Stomach (tissue), 9 donors: ENCODE data around the gene RCAN2. TPM values are rescaled to one million over a fixed set of nuclear protein-coding genes. Genes with fewer than 3 reads are reported as not detected.

Experiments used
- DNase-seq, 2 donors: peaks; one replicate each; pipeline versions ENCODE4 v3.0.0 to v3.0.0-alpha.2; 2013 to 2019
- H3K27ac ChIP-seq, 5 donors: fragments of 200-600 bp in 4 of 5; sonication (generic) in 4 of 5; one replicate each; pipeline ENCODE4 v1.5.1; 2013 to 2019; ENCODE audit warnings: mild to moderate bottlenecking in 1 of 5, moderate library complexity in 1 of 5
- H3K27me3 ChIP-seq, 3 donors: fragments of 200-600 bp; sonication (generic); one replicate each; pipeline ENCODE4 v1.5.1; 2017 to 2019; ENCODE audit warnings: mixed run types in 1 of 3
- H3K36me3 ChIP-seq, 4 donors: fragments of 200-600 bp; sonication (generic); 1 replicate in 3 of 4; 2 replicates in 1 of 4; pipeline ENCODE4 v1.5.1; 2016 to 2019
- H3K4me1 ChIP-seq, 4 donors: fragments of 200-600 bp; sonication (generic); one replicate each; pipeline ENCODE4 v1.5.1; 2016 to 2019
- H3K4me3 ChIP-seq, 4 donors: fragments of 200-600 bp; sonication (generic) in 3 of 4; one replicate each; pipeline ENCODE4 v1.5.1; 2016 to 2019; ENCODE audit warnings: mild to moderate bottlenecking in 1 of 4
- H3K9me3 ChIP-seq, 4 donors: fragments of 200-600 bp; sonication (generic); one replicate each; pipeline ENCODE4 v1.5.1; 2016 to 2019
- EP300 ChIP-seq: sonication (generic); formaldehyde crosslinking; IDR thresholded peaks from one replicate; pipeline ENCODE4 v1.6.1; 2017; ENCODE audit warnings: antibody characterized with exemption
- POLR2A ChIP-seq, 4 donors: fragments of 450-650 bp; IDR thresholded peaks; one replicate each; pipeline ENCODE4 v1.6.1; 2016; ENCODE audit warnings: antibody characterized with exemption in 4 of 4, control low read depth in 2 of 4, mild to moderate bottlenecking in 1 of 4, moderate library complexity in 1 of 4
- POLR2AphosphoS5 ChIP-seq, 3 donors: sonication (generic); formaldehyde crosslinking; IDR thresholded peaks; one replicate each; pipeline ENCODE4 v1.6.1; 2016; ENCODE audit warnings: antibody characterized with exemption in 3 of 3
- WGBS, 5 donors: extraction: QIAGEN DNeasy Blood & Tissue Kit in 3 of 5; methylation state at CpG; one replicate each; pipeline versions ENCODE4 v1.1.5 to v1.1.7; 2013 to 2018; 5-methylcytosine and 5-hydroxymethylcytosine counted together
- intact Hi-C: fragments of 100-400 bp; cut with DNase I; formaldehyde crosslinking; loops from one replicate; pipeline ENCODE4 v1.15.1; 2023; ENCODE audit warnings: low total_unique reads
- polyA plus RNA-seq, 3 donors: library from polyadenylated mRNA; stranded (reverse); fragments of 200-250 nt; gene quantifications; one replicate each; pipeline ENCODE4 v1.2.3, GENCODE V29; 2013
- total RNA-seq, 5 donors: library from RNA; depleted of rRNA; stranded (reverse); fragments of >200 nt; gene quantifications; one replicate each; pipeline versions ENCODE4 v1.1.0 to v1.2.3, GENCODE V29; 2014 to 2016
- TF ChIP-seq, protein P1 (sequence below), 7 experiments: fragments of 450-650 bp in 4 of 7; fragments of 200-600 bp in 3 of 7; sonication (generic) in 3 of 7; IDR thresholded peaks; one replicate each; pipeline ENCODE4 v1.5.1; 2016 to 2019; ENCODE audit warnings: antibody characterized with exemption in 7 of 7, control low read depth in 2 of 7, mild to moderate bottlenecking in 1 of 7
- donor health status: healthy with polysubstance abuse.
- donor health status: Bipolar disorder and iron deficiency.
- donor health status: healthy.

RCAN2 gene
- total and polyA plus RNA-seq, 8 donors, result 7.2 to 69.2 (median 21.4) TPM

DNA sequence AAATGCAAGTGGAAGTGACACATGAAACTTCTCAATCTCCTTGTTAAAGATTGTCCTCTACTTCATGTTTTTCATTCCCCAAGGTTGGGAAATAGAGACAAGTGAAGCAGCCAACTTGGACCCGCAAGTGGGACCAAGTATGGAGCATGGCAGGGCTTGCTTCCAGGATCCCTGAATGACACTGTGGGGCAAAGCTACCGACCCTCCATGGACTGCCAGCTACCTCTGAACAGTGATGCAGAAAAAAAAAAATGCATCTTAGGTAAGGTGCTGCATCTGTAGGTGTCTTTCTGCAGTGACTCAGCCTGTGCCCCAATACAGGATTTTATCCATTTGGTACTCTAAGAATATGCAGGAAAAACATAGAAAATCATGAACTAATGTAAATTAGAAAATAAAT, 201.4 kb downstream of the RCAN2 start:
- no peaks in the 10 kb centered on the region for H3K9me3 ChIP-seq
- peaks cover 0 to 21% (median 0%) of the 10 kb centered on the region in 4 donors for H3K4me1 ChIP-seq
- intact Hi-C loops, result no loop called here
- TF ChIP-seq EP300 (no peak), POLR2A (IDR thresholded peaks at IDR 0.05) (no peak), POLR2AphosphoS5 (IDR thresholded peaks at IDR 0.05) (no peak)
- TF ChIP-seq, protein P1, sequence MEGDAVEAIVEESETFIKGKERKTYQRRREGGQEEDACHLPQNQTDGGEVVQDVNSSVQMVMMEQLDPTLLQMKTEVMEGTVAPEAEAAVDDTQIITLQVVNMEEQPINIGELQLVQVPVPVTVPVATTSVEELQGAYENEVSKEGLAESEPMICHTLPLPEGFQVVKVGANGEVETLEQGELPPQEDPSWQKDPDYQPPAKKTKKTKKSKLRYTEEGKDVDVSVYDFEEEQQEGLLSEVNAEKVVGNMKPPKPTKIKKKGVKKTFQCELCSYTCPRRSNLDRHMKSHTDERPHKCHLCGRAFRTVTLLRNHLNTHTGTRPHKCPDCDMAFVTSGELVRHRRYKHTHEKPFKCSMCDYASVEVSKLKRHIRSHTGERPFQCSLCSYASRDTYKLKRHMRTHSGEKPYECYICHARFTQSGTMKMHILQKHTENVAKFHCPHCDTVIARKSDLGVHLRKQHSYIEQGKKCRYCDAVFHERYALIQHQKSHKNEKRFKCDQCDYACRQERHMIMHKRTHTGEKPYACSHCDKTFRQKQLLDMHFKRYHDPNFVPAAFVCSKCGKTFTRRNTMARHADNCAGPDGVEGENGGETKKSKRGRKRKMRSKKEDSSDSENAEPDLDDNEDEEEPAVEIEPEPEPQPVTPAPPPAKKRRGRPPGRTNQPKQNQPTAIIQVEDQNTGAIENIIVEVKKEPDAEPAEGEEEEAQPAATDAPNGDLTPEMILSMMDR (IDR thresholded peaks at IDR 0.05), result no peak
- H3K4me3 ChIP-seq, result no peak overlapping the region
- DNase-seq, result no peak
- no peaks in the 10 kb centered on the region for H3K27me3 ChIP-seq
- 76 to 93% (median 81%) methylated on average over 2 of the region's 2 CpGs for WGBS, 5 donors
- H3K27ac ChIP-seq, result no peak overlapping the region
- H3K36me3 ChIP-seq, result no peaks in the 10 kb centered on the region

DNA sequence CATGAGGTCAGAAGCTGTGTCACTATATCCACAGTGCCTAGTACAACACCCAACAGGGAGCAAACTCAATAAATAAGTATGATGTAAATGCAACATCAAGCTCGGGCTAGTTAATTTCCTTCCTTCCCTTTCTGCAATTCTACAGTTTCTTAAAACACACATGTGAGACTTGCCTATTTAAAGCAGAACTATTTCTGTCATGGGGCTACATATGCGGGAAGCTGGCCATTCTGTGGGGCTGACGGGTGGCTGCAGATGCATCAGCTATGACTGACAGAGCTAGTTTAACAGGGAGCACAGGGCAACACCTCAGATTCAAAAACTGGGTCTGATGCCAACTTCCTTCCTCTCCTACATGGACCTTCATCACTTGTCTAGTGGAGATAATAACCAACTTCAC, 202.4 kb downstream of the RCAN2 start:
- H3K27ac ChIP-seq, result no peak overlapping the region
- 71 to 86% (median 81%) methylated on average over 3 of the region's 3 CpGs for WGBS, 5 donors
- no peaks in the 10 kb centered on the region for H3K27me3 ChIP-seq
- intact Hi-C loops, result no loop called here
- H3K4me3 ChIP-seq, result no peak overlapping the region
- no peaks in the 10 kb centered on the region for H3K36me3 ChIP-seq
- peaks cover 0 to 21% (median 0%) of the 10 kb centered on the region in 4 donors for H3K4me1 ChIP-seq
- no peaks in the 10 kb centered on the region for H3K9me3 ChIP-seq
- no peak for TF ChIP-seq POLR2A (IDR thresholded peaks at IDR 0.05)
- TF ChIP-seq, protein P1 (IDR thresholded peaks at IDR 0.05), result no peak
- TF ChIP-seq EP300, result no peak
- TF ChIP-seq POLR2AphosphoS5 (IDR thresholded peaks at IDR 0.05), result no peak
- DNase-seq, result no peak

DNA sequence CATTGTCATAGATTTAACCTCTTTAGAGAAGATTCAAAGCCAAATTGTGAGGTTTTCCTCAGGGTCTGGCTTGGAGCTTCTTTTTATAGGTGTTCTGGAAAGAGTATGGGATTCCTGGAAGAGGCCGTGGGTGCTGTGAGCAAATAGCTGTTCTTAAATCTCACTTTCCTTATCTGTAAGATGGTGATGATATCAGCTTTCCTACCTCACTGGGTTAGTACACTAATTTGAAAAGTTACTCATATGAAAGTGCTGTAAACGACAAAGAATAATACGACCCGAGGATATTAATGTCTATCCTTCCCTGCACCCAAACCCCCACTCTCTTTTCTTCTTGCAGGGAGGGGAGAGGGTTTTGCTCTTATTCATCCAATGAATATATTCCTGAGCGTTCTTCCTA, 203.6 kb downstream of the RCAN2 start:
- no peaks in the 10 kb centered on the region for H3K36me3 ChIP-seq
- H3K4me1 ChIP-seq, result peaks cover 0 to 21% (median 0%) of the 10 kb centered on the region in 4 donors
- TF ChIP-seq POLR2AphosphoS5 (IDR thresholded peaks at IDR 0.05), result no peak
- TF ChIP-seq POLR2A (IDR thresholded peaks at IDR 0.05), result no peak
- TF ChIP-seq, protein P1 (IDR thresholded peaks at IDR 0.05), result no peak
- no peak for TF ChIP-seq EP300
- H3K27ac ChIP-seq, result no peak overlapping the region
- no peak overlapping the region for H3K4me3 ChIP-seq
- DNase-seq, result no peak
- intact Hi-C loops, result no loop called here
- WGBS, 5 donors, result 75 to 91% (median 83%) methylated on average over 5 of the region's 5 CpGs
- no peaks in the 10 kb centered on the region for H3K9me3 ChIP-seq
- no peaks in the 10 kb centered on the region for H3K27me3 ChIP-seq

DNA sequence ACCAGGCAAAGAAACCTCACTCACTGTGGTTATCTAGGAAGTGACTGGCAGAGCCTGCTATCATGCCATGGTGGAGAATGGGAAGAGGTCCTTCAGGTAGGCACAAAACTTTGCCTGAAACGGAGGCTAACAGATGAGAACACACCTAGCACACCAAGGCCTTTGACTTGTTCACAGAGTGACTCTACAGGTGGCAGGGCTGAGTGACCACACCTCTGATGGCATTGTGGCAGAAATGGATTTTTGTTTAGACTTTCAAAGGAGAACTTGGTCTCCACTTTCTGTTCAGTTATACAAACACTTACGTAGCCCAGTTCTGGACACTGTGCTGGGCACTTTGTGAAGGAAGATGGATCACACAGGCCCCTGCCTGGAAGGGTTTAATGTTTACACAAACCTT, 204.2 kb downstream of the RCAN2 start:
- Histone ChIP-seq H3K9me3 (no peaks in the 10 kb centered on the region), H3K4me3 (no peak overlapping the region), H3K4me1 (peaks cover 0 to 21% (median 0%) of the 10 kb centered on the region in 4 donors), H3K36me3 (no peaks in the 10 kb centered on the region), H3K27me3 (no peaks in the 10 kb centered on the region), H3K27ac (no peak overlapping the region)
- TF ChIP-seq POLR2AphosphoS5 (IDR thresholded peaks at IDR 0.05) (no peak), EP300 (no peak), POLR2A (IDR thresholded peaks at IDR 0.05) (no peak)
- TF ChIP-seq, protein P1 (IDR thresholded peaks at IDR 0.05), result no peak
- DNase-seq, result no peak
- intact Hi-C loops, result no loop called here
- WGBS, 5 donors, result 89 to 97% (median 94%) methylated on average over 2 of the region's 2 CpGs
